ENCODE data around the gene SLC24A3.

The SLC24A3 gene

DNA sequence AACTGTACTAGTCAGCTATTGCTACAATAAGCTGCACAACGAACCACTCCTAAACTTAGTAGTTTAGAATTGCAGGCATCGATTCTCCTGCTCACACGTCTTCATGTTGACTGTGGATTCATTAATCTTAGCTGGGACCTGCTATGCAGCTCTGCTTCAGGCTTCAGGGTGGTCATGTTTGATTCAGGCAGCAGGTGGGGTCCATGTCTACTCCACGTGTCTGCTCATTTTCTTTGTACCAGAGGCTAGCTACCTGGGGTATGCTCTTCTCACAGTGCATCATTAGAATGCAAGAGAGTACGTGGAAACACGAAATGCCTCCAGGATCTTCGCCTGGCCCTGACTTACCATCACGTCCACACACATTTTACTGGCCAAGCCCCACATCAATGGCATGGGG is 481.1 kb downstream of the SLC24A3 start:
- no peak for DNase-seq (ENCODE audit: extremely low read depth, insufficient read length)
- H3K4me3 ChIP-seq (replicated peaks; ENCODE audit: low read depth, low read length), result no peak overlapping the region
- no peaks in the 10 kb centered on the region; the same call in none of the 2 replicates for H3K27me3 ChIP-seq (replicated peaks; ENCODE audit: control insufficient read depth, insufficient read depth, low read length)
- H3K36me3 ChIP-seq (ENCODE audit: control insufficient read depth, insufficient read depth, low read length), result no peaks in the 10 kb centered on the region
- TF ChIP-seq CTCF (IDR thresholded peaks at IDR 0.05; ENCODE audit: insufficient read depth, low read length, poor library complexity, severe bottlenecking), result no peak

- Histone ChIP-seq H3K27me3 (replicated peaks; ENCODE audit: control insufficient read depth, insufficient read depth, low read length) (no peaks in the 10 kb centered on the region; the same call in none of the 2 replicates), H3K4me3 (replicated peaks; ENCODE audit: low read depth, low read length) (no peak overlapping the region), H3K36me3 (ENCODE audit: control insufficient read depth, insufficient read depth, low read length) (no peaks in the 10 kb centered on the region)
- no peak for TF ChIP-seq CTCF (IDR thresholded peaks at IDR 0.05; ENCODE audit: insufficient read depth, low read length, poor library complexity, severe bottlenecking)
- no peak for DNase-seq (ENCODE audit: extremely low read depth, insufficient read length)
These were observed 482.6 kb downstream of the SLC24A3 start for GRCh38 chr20:19695081-19695480.

DNA sequence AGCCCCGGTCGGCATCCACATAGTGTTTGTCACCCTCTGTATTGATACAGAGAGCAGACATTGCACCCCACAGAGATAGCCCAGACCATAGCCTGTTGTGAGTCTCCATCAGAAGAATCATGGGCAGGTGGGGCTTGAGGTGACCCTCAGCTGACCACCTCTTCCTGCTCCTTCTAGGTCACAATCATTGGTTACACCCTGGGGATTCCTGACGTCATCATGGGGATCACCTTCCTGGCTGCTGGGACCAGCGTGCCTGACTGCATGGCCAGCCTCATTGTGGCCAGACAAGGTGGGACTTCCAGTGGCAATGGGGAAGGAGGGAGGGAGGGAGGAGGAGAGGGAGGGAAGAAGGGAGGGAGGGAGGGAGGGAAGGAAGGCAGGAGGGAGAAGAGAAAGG is 484.2 kb downstream of the SLC24A3 start:
- no peak for DNase-seq (ENCODE audit: extremely low read depth, insufficient read length)
- no peak for TF ChIP-seq CTCF (IDR thresholded peaks at IDR 0.05; ENCODE audit: insufficient read depth, low read length, poor library complexity, severe bottlenecking)
- Histone ChIP-seq H3K36me3 (ENCODE audit: control insufficient read depth, insufficient read depth, low read length) (no peaks in the 10 kb centered on the region), H3K27me3 (replicated peaks; ENCODE audit: control insufficient read depth, insufficient read depth, low read length) (no peaks in the 10 kb centered on the region; the same call in 1 of the 2 replicates), H3K4me3 (replicated peaks; ENCODE audit: low read depth, low read length) (no peak overlapping the region)

GRCh38 chr20:19697415-19697814 is 485.0 kb downstream of the SLC24A3 start:
- TF ChIP-seq CTCF (IDR thresholded peaks at IDR 0.05; ENCODE audit: insufficient read depth, low read length, poor library complexity, severe bottlenecking), result no peak
- Histone ChIP-seq H3K36me3 (ENCODE audit: control insufficient read depth, insufficient read depth, low read length) (no peaks in the 10 kb centered on the region), H3K4me3 (replicated peaks; ENCODE audit: low read depth, low read length) (no peak overlapping the region), H3K27me3 (replicated peaks; ENCODE audit: control insufficient read depth, insufficient read depth, low read length) (no peaks in the 10 kb centered on the region; the same call in 1 of the 2 replicates)
- DNase-seq (ENCODE audit: extremely low read depth, insufficient read length), result no peak

DNA sequence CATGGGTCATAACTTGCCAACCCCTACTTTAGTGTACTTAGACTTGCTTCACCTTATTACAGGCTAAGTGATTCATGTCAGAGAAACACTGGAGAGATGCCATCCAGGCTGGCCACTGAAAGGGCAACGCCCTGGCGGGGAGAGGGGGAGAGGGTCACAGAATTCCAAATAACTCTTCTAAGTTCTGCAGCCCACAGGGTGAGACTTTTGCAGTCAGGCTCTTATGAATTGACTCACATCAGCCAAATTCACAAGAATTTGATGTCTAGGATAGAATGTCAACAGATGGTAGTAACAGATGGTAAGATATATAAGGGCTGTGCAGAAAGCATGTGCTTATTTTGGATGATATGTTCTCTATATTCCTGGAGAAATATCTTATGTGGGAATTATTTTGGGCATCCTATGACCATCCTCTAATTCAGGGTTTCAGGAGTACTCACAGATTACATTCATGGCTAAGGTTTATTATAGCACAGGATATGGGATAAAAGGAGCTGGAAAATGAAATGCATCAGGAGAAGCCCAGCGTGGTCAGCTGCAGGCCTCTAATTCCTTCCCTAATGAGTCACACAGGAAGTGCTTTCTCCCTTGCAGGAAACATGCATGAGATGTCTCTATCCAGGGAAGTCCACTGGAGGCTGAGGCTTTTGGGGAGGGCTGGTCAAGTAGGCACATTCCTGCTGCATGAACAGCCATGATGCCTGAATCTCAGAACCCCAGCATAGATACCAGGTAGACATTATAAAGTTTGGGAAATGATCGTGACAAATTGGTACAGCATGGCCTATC is 486.9 kb downstream of the SLC24A3 start:
- H3K27me3 ChIP-seq (replicated peaks; ENCODE audit: control insufficient read depth, insufficient read depth, low read length), result no peaks in the 10 kb centered on the region
- no peak for TF ChIP-seq CTCF (IDR thresholded peaks at IDR 0.05; ENCODE audit: insufficient read depth, low read length, poor library complexity, severe bottlenecking)
- no peak for DNase-seq (ENCODE audit: extremely low read depth, insufficient read length)
- no peak overlapping the region for H3K4me3 ChIP-seq (replicated peaks; ENCODE audit: low read depth, low read length)
- H3K36me3 ChIP-seq (ENCODE audit: control insufficient read depth, insufficient read depth, low read length), result no peaks in the 10 kb centered on the region
